Mesenchymal stem cell (in vitro differentiated cells and primary cell): ENCODE results near the gene AIF1.

Experiments
- DNase-seq: peaks from one replicate; pipeline ENCODE4 v3.0.0-alpha.2; 2013
- H2AFZ ChIP-seq: one replicate; pipeline ENCODE4 v1.6.1; 2013; ENCODE audit warnings: low read depth, mild to moderate bottlenecking, control low read depth, inconsistent platforms, low read length, moderate library complexity
- H2AK5ac ChIP-seq: 2 replicates; pipeline ENCODE4 v1.6.1; 2013; ENCODE audit warnings: low read length, moderate library complexity, mild to moderate bottlenecking, inconsistent platforms; ENCODE audit not compliant: severe bottlenecking
- H2BK120ac ChIP-seq: one replicate; pipeline ENCODE4 v1.6.1; 2013; ENCODE audit warnings: low read depth, mild to moderate bottlenecking, inconsistent platforms, low read length, moderate library complexity
- H2BK12ac ChIP-seq, 2 experiments: one replicate each; pipeline ENCODE4 v1.6.1; 2013; ENCODE audit warnings: inconsistent platforms in 2 of 2, low read length in 2 of 2, mild to moderate bottlenecking in 2 of 2, moderate library complexity in 2 of 2, control low read depth in 1 of 2
- H2BK15ac ChIP-seq: one replicate; pipeline ENCODE4 v1.6.1; 2013; ENCODE audit warnings: mild to moderate bottlenecking, low read depth, inconsistent platforms; ENCODE audit not compliant: poor library complexity, severe bottlenecking
- H2BK5ac ChIP-seq: 2 replicates; pipeline ENCODE4 v1.6.1; 2013; ENCODE audit warnings: low read depth, mild to moderate bottlenecking, low read length, control low read depth, inconsistent platforms; ENCODE audit not compliant: poor library complexity, severe bottlenecking
- H3K14ac ChIP-seq, 2 experiments: one replicate each; pipeline ENCODE4 v1.6.1; 2013; ENCODE audit warnings: inconsistent platforms in 2 of 2, low read length in 2 of 2, control low read depth in 1 of 2, mild to moderate bottlenecking in 1 of 2, moderate library complexity in 1 of 2
- H3K18ac ChIP-seq, 2 experiments: one replicate each; pipeline ENCODE4 v1.6.1; 2013; ENCODE audit warnings: inconsistent platforms in 2 of 2, low read length in 2 of 2, control low read depth in 1 of 2, low read depth in 1 of 2, mild to moderate bottlenecking in 1 of 2
- H3K23ac ChIP-seq, 2 experiments: one replicate each; pipeline ENCODE4 v1.6.1; 2013; ENCODE audit warnings: inconsistent platforms in 2 of 2, low read length in 2 of 2, mild to moderate bottlenecking in 2 of 2, moderate library complexity in 2 of 2, control low read depth in 1 of 2
- H3K27ac ChIP-seq: 2 replicates; pipeline ENCODE4 v1.5.1; 2013; ENCODE audit warnings: mild to moderate bottlenecking, moderate library complexity, low read length, control low read depth, inconsistent platforms; ENCODE audit not compliant: poor library complexity, severe bottlenecking
- H3K27me3 ChIP-seq, 2 experiments: 2 replicates each; pipeline versions ENCODE4 v1.6.1 to v1.7.0; 2013; ENCODE audit warnings: low read length in 2 of 2, mild to moderate bottlenecking in 2 of 2, moderate library complexity in 2 of 2, control low read depth in 1 of 2, inconsistent platforms in 1 of 2; ENCODE audit not compliant: control insufficient read depth in 1 of 2, insufficient read depth in 1 of 2
- H3K36me3 ChIP-seq, 2 experiments: 2 replicates each; pipeline versions ENCODE4 v1.6.1 to v1.7.0; 2013; ENCODE audit warnings: low read length in 2 of 2, control low read depth in 1 of 2, inconsistent platforms in 1 of 2, low read depth in 1 of 2, mild to moderate bottlenecking in 1 of 2; ENCODE audit not compliant: insufficient read depth in 2 of 2, control insufficient read depth in 1 of 2
- H3K4ac ChIP-seq, 2 experiments: one replicate each; pipeline ENCODE4 v1.6.1; 2013; ENCODE audit warnings: inconsistent platforms in 2 of 2, low read length in 2 of 2, mild to moderate bottlenecking in 2 of 2, moderate library complexity in 2 of 2, control low read depth in 1 of 2, low read depth in 1 of 2
- H3K4me1 ChIP-seq: 2 replicates; pipeline ENCODE4 v1.6.1; 2013; ENCODE audit warnings: low read depth, low read length, control low read depth; ENCODE audit not compliant: control insufficient read depth, insufficient read depth
- H3K4me2 ChIP-seq: 2 replicates; pipeline ENCODE4 v1.6.1; 2013; ENCODE audit warnings: low read length, mild to moderate bottlenecking, inconsistent platforms; ENCODE audit not compliant: poor library complexity, severe bottlenecking
- H3K4me3 ChIP-seq, 2 experiments: 2 replicates each; pipeline versions ENCODE4 v1.5.1 to v1.7.0; 2013; ENCODE audit warnings: low read length in 2 of 2, mild to moderate bottlenecking in 2 of 2, control low read depth in 1 of 2, low read depth in 1 of 2; ENCODE audit not compliant: insufficient read depth in 1 of 2
- H3K79me1 ChIP-seq: replicated peaks from 2 replicates; pipeline ENCODE4 v1.6.1; 2013; ENCODE audit warnings: mild to moderate bottlenecking, control low read depth, low read length, inconsistent platforms; ENCODE audit not compliant: poor library complexity, severe bottlenecking
- H3K9ac ChIP-seq: 2 replicates; pipeline ENCODE4 v1.7.0; 2013; ENCODE audit warnings: mild to moderate bottlenecking, low read length, moderate library complexity
- H3K9me3 ChIP-seq: 2 replicates; pipeline ENCODE4 v1.7.0; 2013; ENCODE audit warnings: mild to moderate bottlenecking, low read length; ENCODE audit not compliant: control insufficient read depth
- H4K8ac ChIP-seq: one replicate; pipeline ENCODE4 v1.6.1; 2013; ENCODE audit warnings: inconsistent platforms, mild to moderate bottlenecking, low read length, moderate library complexity
- H4K91ac ChIP-seq: one replicate; pipeline ENCODE4 v1.6.1; 2013; ENCODE audit warnings: mild to moderate bottlenecking, low read length, inconsistent platforms
- WGBS: methylation state at CpG from one replicate; pipeline ENCODE4 v1.1.7; 2013; ENCODE audit warnings: mixed read lengths; 5-methylcytosine and 5-hydroxymethylcytosine counted together

AIF1 gene

DNA sequence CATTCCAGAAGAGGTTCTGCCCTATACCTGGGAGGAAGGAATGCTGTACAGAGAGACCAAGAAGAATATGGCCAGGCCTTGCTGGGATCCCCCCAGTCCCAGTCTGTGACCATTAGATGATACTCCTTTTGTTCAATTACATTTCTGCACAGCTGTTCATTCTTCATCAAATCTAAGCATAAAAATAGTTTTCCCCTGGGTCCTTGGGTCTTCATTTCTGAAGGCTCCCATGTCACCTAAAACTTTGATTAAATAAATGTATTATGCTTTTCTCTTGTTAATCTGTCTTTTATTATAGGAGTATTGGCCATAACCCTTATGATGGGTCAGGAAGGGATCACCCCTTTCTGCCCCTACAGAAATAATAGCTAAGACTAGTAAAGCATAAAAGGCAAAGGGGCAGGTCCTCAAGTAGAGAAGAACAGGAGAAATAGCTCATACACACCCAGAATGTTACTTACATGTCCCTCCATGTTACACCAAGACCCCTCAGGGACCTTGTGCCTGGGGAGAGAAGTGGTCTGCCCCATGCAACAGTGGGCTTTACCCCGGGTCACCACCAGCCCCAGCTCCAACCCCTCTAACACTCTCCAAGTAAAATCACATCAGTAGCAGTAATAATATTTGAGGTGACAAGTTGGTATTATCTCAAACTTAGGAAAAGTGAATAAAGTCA, 45.0 kb upstream of the AIF1 start:
- no peak overlapping the region for H3K4ac ChIP-seq
- H2BK5ac ChIP-seq: no peak overlapping the region
- no peak for DNase-seq
- no CpG with 5 or more reads among the region's 1 CpG for WGBS
- no peaks in the 10 kb centered on the region for H3K79me1 ChIP-seq
- no peak overlapping the region for H3K23ac ChIP-seq
- H4K8ac ChIP-seq: peak overlapping the region; percentile 36
- no peak overlapping the region for H2BK15ac ChIP-seq
- no peaks in the 10 kb centered on the region for H3K36me3 ChIP-seq
- no peak overlapping the region for H4K91ac ChIP-seq
- no peak overlapping the region for H2AK5ac ChIP-seq
- H3K4me1 ChIP-seq: no peaks in the 10 kb centered on the region
- no peaks in the 10 kb centered on the region for H3K9me3 ChIP-seq
- H3K18ac ChIP-seq: no peak overlapping the region
- H3K27ac ChIP-seq: no peak overlapping the region
- no peak overlapping the region for H2BK12ac ChIP-seq
- H3K9ac ChIP-seq: no peak overlapping the region
- no peak overlapping the region for H2BK120ac ChIP-seq
- no peak overlapping the region for H2AFZ ChIP-seq
- H3K4me3 ChIP-seq: no peak overlapping the region
- H3K14ac ChIP-seq: no peak overlapping the region
- no peak overlapping the region for H3K4me2 ChIP-seq
- H3K27me3 ChIP-seq: peaks cover 0 to 10% of the 10 kb centered on the region in 2 experiments

DNA sequence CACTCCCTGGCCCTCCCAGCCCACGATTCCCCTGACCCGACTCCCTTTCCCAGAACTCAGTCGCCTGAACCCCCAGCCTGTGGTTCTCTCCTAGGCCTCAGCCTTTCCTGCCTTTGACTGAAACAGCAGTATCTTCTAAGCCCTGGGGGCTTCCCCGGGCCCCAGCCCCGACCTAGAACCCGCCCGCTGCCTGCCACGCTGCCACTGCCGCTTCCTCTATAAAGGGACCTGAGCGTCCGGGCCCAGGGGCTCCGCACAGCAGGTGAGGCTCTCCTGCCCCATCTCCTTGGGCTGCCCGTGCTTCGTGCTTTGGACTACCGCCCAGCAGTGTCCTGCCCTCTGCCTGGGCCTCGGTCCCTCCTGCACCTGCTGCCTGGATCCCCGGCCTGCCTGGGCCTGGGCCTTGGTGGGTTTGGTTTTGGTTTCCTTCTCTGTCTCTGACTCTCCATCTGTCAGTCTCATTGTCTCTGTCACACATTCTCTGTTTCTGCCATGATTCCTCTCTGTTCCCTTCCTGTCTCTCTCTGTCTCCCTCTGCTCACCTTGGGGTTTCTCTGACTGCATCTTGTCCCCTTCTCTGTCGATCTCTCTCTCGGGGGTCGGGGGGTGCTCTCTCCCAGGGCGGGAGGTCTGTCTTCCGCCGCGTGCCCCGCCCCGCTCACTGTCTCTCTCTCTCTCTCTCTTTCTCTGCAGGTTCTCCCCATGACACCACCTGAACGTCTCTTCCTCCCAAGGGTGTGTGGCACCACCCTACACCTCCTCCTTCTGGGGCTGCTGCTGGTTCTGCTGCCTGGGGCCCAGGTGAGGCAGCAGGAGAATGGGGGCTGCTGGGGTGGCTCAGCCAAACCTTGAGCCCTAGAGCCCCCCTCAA, 42.8 kb upstream of the AIF1 start, which contains the start of gene LTA:
Gene LTA, plus strand, starts transcription at position 249 of the 871 bp plus-strand sequence. Its CDS starts 454 bp downstream, at position 703.
- Histone ChIP-seq H2BK15ac (peak within 1 kb of the TSS; percentile 57), H2BK120ac (no peak within 1 kb of the TSS), H2BK5ac (no peak within 1 kb of the TSS), H3K36me3 (no peaks in the 10 kb centered on the region), H3K14ac (no peak within 1 kb of the TSS), H3K27ac (no peak within 1 kb of the TSS), H3K4me3 (no peak within 1 kb of the TSS), H3K9me3 (no peaks in the 10 kb centered on the region), H4K8ac (no peak within 1 kb of the TSS), H3K4ac (no peak within 1 kb of the TSS), H3K18ac (no peak within 1 kb of the TSS), H2AFZ (no peak within 1 kb of the TSS), H3K4me2 (no peak within 1 kb of the TSS), H3K4me1 (no peaks in the 10 kb centered on the region), H3K23ac (no peak within 1 kb of the TSS), H3K27me3 (peaks cover 0 to 10% of the 10 kb centered on the region in 2 experiments), H2AK5ac (no peak within 1 kb of the TSS), H3K9ac (no peak within 1 kb of the TSS), H3K79me1 (no peaks in the 10 kb centered on the region), H4K91ac (no peak within 1 kb of the TSS), H2BK12ac (no peak within 1 kb of the TSS)
- no peak for DNase-seq
- WGBS: 92% methylated on average over 27 of the region's 27 CpGs

DNA sequence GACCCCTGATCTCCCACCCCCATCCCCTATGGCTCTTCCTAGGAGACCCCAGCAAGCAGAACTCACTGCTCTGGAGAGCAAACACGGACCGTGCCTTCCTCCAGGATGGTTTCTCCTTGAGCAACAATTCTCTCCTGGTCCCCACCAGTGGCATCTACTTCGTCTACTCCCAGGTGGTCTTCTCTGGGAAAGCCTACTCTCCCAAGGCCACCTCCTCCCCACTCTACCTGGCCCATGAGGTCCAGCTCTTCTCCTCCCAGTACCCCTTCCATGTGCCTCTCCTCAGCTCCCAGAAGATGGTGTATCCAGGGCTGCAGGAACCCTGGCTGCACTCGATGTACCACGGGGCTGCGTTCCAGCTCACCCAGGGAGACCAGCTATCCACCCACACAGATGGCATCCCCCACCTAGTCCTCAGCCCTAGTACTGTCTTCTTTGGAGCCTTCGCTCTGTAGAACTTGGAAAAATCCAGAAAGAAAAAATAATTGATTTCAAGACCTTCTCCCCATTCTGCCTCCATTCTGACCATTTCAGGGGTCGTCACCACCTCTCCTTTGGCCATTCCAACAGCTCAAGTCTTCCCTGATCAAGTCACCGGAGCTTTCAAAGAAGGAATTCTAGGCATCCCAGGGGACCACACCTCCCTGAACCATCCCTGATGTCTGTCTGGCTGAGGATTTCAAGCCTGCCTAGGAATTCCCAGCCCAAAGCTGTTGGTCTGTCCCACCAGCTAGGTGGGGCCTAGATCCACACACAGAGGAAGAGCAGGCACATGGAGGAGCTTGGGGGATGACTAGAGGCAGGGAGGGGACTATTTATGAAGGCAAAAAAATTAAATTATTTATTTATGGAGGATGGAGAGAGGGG, 41.6 kb upstream of the AIF1 start:
- no peak overlapping the region for H3K9ac ChIP-seq
- no peak overlapping the region for H4K91ac ChIP-seq

More for the DNA sequence above, 41.6 kb upstream of the AIF1 start:
- Histone ChIP-seq H3K23ac (no peak overlapping the region), H3K79me1 (no peaks in the 10 kb centered on the region), H2BK5ac (no peak overlapping the region), H2BK15ac (no peak overlapping the region), H3K4ac (no peak overlapping the region), H2BK120ac (no peak overlapping the region), H3K27ac (no peak overlapping the region), H3K14ac (no peak overlapping the region), H4K8ac (no peak overlapping the region), H2AFZ (no peak overlapping the region), H3K9me3 (no peaks in the 10 kb centered on the region), H2AK5ac (no peak overlapping the region), H2BK12ac (no peak overlapping the region), H3K4me1 (peaks cover 2% of the 10 kb centered on the region), H3K36me3 (no peaks in the 10 kb centered on the region), H3K18ac (no peak overlapping the region), H3K27me3 (peaks cover 0 to 10% of the 10 kb centered on the region in 2 experiments), H3K4me2 (no peak overlapping the region), H3K4me3 (no peak overlapping the region)
- WGBS: 85% methylated on average over 9 of the region's 9 CpGs
- DNase-seq: no peak
